D721Med (cell line): ENCODE measurements around the gene COL15A1.

Experiments used
- DNase-seq: peaks from one replicate; pipeline ENCODE4 v3.0.0; 2011; ENCODE audit warnings: low spot score; ENCODE audit not compliant: insufficient read length
- FAIRE-seq: peaks from 2 replicates; lab custom pipeline; 2011; peaks lifted over from hg19 to GRCh38; lab: Jason Lieb, UNC
- TF ChIP-seq, protein P1 (sequence below): IDR thresholded peaks from 2 replicates; pipeline ENCODE4 v1.5.1; 2012; ENCODE audit warnings: mild to moderate bottlenecking, control low read depth; ENCODE audit not compliant: insufficient read depth; ENCODE audit errors: missing control alignments

Gene COL15A1

GRCh38 chr9:99049228-99049627 lies 105.5 kb downstream of the COL15A1 start:
- TF ChIP-seq, protein P1, sequence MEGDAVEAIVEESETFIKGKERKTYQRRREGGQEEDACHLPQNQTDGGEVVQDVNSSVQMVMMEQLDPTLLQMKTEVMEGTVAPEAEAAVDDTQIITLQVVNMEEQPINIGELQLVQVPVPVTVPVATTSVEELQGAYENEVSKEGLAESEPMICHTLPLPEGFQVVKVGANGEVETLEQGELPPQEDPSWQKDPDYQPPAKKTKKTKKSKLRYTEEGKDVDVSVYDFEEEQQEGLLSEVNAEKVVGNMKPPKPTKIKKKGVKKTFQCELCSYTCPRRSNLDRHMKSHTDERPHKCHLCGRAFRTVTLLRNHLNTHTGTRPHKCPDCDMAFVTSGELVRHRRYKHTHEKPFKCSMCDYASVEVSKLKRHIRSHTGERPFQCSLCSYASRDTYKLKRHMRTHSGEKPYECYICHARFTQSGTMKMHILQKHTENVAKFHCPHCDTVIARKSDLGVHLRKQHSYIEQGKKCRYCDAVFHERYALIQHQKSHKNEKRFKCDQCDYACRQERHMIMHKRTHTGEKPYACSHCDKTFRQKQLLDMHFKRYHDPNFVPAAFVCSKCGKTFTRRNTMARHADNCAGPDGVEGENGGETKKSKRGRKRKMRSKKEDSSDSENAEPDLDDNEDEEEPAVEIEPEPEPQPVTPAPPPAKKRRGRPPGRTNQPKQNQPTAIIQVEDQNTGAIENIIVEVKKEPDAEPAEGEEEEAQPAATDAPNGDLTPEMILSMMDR: no peak
- DNase-seq (no peak), FAIRE-seq (no peak)

- TF ChIP-seq, protein P1: no peak
- DNase-seq (no peak), FAIRE-seq (no peak)
Observed at GRCh38 chr9:99049641-99050040, 105.9 kb downstream of the COL15A1 start.

DNA sequence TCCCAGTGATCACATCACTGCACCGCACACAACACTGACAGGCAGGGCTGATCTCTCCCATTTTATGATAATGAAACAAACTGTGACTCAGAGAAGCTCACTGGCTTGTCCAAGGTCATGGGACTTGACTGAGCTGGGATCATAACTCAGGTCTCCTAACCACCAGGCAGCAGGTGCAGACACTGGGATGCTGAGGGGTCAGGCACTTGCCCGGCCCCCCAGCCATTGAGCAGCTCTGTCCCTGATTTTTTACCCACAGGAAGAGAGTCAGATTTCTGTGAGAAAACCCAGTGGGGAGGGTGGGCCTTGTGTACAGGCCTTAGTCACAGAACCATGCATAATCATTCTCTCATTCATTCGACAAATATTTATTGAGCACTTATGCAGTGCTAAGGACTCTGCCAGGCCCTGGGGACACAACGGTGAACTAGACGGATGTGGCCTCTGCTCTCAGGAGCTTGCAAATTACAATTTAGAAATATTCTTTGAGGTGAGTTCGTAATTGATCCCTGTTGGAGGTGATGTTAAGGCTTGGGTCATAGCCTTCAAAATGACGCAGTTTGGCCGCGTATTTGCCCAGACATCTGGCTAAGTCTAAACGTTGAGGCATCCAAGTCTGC lies 106.7 kb downstream of the COL15A1 start:
- FAIRE-seq (no peak), DNase-seq (no peak)
- TF ChIP-seq, protein P1: no peak

- TF ChIP-seq, protein P1: no peak
- DNase-seq (no peak), FAIRE-seq (no peak)
Observed at GRCh38 chr9:99050924-99051323, 107.2 kb downstream of the COL15A1 start.

DNA sequence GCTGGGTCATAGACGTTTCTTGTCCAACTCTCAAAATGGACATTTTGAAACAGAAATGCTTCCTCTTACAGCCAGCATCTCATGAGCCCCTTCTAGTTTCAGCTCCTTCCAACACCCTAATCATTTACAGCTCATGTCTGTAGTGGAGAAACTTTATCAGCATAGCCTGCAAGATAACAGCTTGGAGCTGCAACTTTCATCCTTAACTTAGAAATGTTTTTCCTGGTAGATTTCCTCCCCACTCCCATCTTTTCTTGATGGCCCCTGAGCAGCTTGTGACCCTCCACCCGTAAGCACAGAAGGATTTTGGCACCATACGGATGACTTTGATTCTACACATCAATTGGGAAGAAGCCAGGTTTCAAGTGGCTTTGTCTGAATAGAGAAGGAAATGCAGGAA lies 107.7 kb downstream of the COL15A1 start:
- no peak for DNase-seq
- TF ChIP-seq, protein P1: no peak
- FAIRE-seq: no peak

GRCh38 chr9:99051851-99052250 lies 108.1 kb downstream of the COL15A1 start:
- TF ChIP-seq, protein P1: no peak
- no peak for DNase-seq
- no peak for FAIRE-seq
